Measurements from ENCODE around the gene CAV3.
"Not testable (repeated sequence)": the region's sequence is repeated elsewhere in the genome, so short reads cannot be mapped to it uniquely, and the experiment has no call there.

The CAV3 gene

DNA sequence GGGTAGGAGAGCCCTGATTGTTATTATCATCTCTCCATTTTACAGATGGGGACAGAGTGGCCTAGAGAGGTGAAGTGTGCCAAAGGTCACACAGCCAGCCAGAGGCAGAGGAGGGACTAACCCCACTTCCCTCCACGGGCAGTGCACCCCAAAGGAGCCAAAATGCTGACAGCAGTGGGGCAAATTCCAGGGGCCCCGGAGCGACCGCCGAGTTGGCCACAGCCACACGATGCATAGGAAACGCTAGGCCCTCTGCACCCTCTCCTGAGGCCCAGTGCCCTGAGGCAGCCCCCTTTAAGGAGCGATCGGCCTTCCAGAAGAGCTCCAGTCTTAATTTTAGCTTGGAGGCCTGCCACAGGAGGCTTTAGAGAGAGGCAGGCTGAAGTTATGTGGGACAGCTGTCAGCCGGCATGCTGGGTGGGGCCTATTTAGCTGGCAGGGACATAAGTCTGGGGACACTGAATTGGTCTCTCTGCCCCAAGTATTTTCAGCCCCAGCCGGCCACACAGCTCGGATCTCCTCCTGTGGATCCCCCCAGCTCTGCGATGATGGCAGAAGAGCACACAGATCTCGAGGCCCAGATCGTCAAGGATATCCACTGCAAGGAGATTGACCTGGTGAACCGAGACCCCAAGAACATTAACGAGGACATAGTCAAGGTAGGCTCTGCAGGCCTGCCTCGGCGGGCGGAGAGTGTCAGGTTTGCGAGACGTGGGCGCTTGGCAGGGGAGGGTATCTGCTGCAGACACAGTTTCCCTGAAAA, at the start of gene CAV3:
TSS of gene CAV3 (plus strand) at position 471 of the 763 bp plus-strand sequence. CDS start at position 546, 75 bp downstream.
- no peak for DNase-seq

DNA sequence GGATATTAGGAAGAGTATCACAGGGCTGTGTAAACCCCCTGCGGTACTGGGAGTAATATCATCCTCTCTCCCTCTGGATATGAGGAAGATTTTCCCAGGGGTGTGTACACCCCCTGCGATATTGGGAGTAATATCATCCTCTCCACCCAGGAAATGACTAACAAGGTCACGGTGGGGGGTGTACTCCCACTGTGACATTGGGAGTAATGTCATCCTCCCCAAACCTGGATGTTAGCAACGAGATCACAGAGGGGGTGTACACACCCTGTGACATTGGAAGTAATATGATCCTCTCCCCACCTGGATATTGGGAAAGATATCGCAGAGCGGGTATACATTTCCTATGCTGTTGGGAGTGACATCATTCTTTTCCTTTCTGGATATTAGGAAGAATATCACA, 48.6 kb upstream of the CAV3 start:
- DNase-seq, result not testable (repeated sequence)

DNA sequence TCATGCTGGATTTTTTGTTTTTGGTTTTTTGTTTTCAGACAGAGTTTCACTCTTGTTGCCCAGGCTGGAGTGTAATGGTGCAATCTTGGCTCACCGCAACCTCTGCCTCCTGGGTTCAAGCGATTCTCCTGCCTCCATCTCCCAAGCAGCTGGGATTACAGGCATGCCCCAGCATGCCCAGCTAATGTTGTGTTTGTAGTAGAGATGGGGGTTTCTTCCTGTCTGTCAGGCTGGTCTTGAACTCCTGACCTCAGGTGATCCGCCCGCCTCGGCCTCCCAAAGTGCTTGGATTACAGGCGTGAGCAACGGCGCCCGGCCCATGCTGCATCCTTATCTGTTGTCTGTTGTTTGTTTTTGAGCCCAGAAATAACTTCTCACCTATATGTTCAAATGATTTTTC, 42.3 kb upstream of the CAV3 start:
- not testable (repeated sequence) for DNase-seq

DNA sequence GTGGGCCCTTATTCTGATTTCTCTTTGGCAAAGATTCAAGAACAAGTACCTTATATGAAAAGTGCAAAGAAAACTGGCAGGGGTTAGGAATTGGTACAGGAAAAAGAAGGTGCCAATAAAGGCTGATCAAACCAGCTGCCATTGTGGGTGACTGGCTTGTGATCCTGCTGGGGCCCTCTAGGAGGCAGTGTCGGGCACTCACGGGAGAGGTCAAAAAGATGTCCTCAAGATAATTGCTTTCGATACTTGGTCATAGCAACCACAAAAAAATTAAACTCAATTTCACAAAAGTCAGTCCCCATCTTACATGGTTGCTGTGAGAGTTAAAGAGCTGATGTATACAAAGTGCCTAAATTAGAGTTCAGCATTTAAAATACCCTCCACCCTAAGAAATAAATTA, 31.0 kb upstream of the CAV3 start:
- DNase-seq, result no peak

DNA sequence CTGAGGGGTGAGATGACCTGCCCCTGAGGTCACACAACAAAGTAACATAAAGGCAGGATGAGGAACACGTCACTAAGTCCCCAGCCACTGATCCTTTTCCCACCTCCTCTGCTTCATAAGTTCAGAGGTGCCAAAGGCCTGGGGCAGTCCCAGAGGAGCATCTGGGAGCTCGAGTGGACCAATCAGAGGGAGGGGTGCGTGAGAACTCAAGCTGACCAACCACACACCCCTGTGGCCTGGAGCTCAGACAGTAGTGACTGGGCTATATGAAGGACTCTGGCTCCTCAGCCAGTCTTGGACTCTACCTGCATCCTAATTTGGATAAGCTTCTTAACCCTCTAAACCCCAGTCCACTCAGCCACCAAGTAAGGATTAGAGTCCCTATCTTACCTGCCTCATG, 28.0 kb upstream of the CAV3 start:
- DNase-seq, result no peak

DNA sequence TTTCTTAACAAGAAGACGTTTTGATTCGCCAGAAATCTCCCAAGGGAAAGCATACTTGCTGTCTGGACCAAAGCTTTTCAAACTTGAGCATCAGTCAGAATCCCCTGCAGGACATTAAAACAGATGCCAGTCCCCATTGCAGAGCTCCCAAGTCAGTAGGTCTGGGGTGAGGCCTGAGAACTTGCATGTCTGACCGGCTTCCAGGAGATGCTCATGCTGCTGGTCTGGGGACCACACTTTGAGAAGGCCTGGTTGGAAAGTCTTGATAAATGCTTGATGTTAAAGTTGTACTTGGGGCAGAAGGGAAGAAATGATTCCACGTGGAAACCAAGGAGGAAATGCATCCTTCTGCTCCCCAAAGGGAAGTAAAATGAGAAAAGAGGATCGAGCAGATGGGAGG, 24.3 kb upstream of the CAV3 start:
- DNase-seq, result no peak

DNA sequence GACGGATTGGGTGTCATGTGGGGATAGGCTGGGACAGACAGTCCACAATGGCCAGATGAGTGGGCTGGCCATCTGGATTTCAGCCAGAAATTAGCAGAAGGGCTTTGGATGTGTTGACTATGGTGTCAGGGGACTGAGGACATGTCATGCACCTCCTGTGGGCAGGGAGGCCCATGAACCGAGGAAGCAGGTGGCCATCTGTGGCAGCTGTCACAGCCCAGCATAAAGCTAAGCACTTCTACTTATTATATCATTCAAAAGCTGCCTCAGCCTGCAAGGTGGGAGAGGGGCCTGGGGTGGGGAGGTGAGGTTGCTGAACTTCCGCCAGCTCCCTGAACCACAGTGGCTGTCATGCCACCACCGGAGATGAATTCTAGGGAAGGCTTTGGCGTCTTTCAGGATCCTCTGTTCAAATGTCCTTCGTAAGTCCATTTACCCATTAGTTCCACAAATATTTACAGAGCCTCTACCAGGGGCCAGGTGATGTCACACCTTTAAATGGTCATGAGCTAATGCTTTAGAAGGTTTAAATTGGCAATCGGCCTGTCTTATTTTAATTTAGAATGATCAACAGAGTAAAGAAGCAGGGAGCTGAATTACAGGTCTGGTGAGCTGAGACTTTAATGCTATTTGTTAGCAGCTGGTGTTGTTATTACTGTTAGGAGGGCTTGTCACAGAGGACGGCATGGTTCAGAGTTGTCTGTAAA, 23.6 kb upstream of the CAV3 start:
- DNase-seq, result no peak

DNA sequence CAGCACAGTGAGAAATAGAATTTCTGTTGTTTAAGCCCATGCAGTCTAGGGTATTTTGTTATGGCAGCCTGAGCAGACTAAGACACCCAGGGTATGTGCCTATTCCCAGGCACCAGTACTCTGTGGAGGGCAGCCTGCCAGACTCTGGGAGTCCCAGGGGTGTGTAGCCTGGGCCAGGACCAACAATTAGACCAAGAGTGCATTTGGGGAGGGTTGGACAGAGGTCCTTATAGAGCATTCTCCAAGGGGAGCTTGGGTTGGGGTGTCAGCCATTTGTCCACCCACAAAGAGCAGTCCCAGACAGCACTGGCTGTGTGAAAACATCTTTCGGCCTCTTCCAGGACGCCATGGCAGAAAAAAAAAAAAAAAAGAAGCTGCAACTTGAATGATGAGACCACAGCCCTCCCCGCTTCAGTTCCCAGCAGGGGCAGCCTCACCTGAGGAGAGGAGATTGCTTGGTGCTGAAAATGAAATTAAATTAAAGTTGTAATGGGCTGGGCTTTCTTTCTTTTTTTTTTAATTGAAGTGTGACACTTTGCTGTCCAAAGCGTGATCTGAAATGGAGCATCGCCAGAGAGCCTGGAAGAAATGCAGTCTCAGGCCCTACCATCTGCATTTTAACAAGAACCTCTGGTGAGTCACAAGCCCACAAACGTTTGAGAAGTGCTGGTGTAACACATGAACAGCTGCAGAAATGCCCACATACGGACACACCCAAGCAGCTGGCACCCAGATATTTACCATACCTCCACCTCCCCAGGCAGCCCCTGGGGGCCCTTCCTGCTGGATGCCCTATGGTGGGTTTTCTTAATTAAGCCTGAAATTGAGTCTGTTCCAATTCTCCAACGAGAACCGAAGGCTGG, 21.3 kb upstream of the CAV3 start:
- no peak for DNase-seq

DNA sequence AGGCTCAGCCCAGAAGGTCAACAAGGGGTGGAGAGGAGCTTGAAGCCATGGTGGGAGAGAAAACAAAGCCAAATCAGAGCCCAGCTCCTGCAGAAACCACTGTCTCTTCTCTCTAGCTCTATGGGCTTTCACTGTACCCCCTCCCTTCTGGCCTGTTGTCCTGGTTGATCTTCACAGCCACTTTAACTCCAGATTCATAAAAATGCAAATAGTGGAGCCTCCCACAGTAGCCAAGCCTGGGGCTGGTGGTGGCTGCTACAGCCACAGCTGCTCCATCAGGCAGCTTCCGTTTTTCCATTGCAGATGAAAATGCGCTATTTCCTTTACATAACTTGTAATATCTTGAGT, 20.7 kb upstream of the CAV3 start:
- DNase-seq, result no peak

DNA sequence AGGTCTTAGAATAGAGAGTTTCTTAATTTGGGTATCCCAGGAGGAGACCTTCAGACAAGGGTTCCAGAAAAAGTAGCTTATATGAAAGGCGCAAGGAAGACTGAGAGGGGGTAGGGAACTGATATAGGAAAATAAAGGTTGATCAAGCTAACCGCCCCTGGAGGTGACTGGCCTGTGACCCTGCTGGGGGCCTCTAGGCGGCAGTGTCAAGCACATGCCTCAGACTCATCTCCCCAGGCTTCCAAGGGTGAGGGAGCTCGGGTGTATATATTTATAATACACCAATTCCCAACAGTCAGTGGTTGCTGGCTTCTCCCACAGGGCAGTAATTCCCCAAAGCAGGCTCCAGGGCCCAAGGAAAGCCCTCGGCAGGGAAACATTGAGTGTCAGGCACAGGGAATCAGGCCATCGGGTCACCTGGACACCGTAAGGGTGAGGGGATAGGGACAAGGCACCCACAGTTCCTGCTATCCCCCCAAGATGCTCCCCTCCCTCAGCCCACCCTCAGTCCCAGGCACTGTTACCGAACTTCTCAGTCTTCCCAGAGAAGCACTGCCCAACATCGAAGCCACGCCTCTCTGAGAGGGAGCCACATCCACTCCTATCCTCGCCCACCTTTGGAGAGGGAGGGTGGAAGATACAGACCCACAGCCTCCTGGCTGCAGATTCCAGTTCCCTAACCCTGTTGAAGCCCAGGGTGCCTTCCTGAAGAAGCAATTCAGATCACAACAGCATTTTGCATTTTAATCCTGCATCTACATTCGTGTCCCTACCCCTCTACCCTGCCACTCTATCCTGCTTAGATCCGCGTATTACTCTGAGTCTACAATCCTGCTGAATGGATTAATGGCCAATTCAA, 19.5 kb upstream of the CAV3 start:
- DNase-seq, result no peak

DNA sequence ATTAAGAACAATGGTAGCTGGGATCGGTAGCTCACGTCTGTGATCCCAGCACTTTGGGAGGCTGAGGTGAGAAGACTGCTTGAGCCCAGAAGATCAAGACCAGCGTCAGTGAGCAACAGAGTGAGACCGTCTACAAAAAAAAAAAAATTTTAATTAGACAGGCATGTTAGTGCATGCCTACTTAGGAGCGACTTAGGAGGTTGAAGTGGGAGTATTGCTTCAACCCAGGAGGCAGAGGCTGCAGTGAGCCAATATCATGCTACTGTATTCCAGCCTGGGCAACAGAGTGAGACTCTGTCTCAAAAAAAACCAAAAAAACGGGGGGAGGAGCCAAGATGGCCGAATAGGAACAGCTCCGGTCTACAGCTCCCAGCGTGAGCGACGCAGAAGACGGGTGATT, 17.8 kb upstream of the CAV3 start:
- DNase-seq, result not testable (repeated sequence)

DNA sequence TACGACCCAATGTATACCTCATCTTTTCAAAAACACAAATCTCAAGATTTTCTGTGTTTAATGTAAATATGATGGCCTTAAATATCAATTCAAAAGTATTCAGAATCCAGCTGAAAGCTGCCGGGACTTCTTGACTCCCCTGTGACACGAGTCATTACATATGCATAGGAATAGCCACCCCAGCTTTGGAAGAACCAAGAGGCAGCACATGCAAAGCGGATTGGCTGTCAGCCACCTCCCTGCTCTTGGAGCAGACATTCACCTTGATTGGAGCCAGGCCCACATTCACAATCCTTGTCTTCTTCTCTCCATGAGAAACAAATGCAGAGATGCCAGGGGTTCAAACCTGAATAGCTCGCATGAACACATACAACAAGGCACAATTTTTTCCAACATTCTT, 10.8 kb upstream of the CAV3 start:
- DNase-seq, result no peak

DNA sequence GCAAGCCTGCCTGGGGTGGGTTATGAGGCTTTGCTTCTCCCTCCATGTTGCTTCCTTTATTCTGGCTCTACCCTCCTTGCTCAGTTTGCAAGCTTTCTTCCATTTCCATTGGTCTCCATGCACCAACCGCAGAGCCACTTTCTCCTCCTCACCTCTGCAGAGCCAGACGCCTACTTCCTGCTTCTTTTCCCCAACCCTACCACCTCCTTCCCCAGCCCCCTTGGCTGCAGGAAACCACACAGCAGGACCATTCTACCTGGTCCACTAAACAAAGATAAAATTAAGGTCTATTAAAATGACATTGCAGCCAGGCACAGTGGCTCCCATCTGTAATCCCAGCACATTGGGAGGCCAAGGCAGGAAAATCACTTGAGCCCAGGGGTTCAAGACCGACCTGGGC, 10.0 kb upstream of the CAV3 start:
- DNase-seq, result no peak

DNA sequence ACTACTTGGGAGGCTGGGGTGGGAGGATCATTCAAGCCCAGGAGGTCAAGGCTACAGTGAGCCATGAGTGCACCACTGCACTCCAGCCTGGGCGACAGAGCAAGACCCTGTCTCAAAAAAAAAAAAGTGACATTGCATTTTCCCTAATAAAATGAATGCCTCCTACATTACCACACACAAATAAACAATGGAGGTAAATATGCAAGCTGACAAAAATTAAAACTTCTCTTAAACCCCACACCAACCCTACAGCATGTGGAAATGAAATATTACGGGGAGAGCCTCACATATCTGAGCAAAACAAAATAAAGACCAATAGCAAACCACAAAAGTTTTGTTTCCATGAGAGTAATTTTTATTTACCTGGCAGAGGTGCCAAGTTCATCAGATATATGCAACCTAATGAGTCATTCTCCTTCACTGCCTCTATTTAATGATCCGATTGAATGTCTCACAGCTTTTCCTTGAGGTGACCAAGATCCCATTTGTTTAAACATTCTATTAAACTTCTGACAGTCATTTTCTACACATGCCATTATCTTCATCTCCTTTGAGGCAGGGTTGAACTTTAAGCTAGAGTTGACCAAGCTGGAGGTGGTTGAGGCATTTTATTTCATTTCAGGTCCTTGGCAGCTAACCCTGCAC, 9.4 kb upstream of the CAV3 start:
- DNase-seq, result no peak

DNA sequence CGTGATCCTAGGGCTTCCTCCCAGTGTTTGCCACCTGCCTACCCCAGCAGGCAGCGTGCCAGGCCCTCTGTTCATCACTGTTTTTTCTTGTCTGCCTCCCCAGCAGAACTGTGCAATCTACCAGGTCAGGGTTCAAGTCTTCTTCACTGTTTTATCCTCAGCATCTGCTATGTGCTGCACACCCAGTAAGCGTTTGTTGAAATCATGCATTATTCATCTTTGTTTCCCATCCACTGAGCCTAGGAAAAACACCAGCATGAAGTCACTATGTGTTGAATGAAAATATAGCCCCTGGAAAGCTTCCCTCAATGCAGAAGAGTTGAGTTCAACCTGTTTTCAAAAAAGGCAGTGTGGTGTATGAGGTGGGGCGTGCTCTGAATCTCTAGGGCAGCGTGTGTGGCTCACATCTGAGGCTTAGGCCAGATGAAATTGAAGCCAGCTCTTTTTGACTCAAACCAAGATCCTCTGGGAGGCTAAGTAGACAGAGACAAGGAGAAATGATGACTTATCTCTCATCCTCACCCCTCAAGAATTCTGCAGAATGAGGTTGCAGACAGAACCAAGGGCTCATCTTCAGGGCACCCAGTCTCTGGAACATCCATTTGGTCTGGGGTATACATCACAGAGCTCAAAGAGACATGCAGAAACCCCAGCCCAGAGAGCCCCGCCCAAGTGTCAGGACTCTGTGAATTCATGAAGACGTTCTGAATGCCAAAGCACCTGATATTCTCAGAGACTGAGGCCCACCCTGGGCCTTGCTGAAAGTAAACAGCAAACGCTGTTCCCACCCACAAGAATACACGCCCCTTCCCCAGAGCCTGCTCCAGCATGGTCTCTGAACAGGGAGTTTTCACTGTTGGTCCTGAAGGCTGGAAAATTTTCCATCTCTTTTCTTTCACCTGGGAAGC, 5.7 kb upstream of the CAV3 start:
- DNase-seq, result no peak

DNA sequence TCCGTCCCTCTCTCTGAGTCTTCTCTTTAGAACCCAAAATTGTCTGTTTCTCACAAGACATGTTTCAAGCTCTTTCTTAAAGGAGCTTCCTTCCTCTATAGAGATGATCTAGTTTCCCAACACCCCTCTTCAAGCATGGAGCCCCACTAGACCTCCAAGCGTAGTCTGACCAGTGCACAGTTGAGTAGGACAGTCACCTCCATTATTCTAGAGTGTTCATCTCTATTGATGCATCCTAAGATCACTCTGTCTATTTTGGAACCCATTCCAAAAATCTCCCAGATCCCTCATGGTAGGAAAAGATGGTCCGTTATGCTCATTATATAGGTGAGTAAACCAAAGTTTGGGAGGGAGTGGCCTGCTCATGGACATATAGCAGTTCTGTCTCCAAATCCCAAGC, 4.1 kb upstream of the CAV3 start:
- no peak for DNase-seq

DNA sequence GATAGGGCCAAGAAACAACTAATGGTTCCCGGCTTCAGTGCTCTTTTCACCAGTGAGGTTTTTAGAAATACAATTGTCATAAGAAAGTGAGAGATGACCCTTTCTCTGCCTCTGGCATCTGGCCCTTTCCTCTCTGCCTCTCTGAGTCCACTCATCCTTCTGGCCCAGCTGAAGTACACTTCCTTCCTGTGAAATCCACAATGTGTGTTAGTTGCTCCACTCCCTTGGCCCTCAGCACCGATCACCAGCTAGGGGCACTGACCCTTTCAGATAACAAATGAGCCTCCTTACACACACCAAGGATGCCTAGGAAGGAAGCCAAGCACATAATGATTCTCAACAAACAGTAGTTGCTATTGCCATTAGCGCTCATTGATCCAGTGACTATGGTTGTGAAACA, 2.9 kb upstream of the CAV3 start:
- DNase-seq, result no peak

DNA sequence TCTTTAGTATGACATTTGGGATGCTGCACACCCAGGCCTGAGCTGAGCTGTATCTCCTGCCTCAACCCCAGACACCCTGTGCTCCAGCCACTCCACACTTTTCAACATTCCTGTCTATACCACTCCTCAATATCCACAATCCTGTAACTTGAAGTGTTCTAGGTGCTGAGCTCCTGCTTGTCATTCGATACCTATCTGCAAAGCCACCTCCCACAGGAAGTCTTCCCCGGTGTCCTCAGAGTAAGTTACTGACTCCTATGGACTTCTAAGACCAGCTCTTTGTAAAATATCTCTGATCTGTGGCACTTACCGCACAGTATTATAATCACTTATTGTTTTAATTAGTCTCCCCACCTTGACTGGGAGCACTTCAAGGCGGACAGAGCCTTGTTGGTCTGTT, 1.2 kb upstream of the CAV3 start:
- no peak for DNase-seq

DNA sequence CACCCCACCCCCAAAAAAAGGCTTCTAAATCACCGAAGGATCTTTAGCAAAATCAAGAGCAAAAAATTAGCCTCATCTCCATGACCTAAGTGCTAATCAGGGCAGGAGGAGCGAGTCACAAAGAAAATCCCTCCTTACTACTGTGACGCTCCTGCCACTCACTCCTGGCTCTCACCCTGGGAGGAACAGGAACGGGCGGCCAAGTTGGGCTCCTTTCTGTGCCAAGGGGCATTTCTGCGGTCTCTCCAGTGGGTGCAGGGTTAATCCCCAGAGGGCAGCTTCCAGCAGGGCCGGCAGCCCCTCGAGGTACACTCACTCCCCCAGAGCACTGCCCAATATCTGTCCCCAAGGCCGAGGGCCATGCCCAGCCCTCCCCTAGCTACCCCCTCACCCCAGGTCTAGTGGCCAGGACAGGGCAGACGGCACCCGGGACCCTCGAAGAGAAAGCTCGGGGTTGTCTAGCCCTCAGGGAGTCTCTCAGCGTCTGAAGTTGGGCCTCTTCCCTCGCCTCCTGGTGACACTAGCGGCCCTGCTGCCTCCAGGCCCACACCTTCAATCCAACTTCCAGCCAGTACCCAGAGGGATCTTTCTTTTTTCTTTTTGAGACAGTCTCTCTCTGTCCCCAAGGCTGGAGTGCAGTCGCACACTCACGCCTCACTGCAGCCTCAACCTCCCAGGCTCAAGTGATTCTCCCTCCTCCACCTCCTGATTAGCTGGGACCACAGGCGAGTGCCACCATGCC, 706 bp downstream of the CAV3 start:
- no peak for DNase-seq

DNA sequence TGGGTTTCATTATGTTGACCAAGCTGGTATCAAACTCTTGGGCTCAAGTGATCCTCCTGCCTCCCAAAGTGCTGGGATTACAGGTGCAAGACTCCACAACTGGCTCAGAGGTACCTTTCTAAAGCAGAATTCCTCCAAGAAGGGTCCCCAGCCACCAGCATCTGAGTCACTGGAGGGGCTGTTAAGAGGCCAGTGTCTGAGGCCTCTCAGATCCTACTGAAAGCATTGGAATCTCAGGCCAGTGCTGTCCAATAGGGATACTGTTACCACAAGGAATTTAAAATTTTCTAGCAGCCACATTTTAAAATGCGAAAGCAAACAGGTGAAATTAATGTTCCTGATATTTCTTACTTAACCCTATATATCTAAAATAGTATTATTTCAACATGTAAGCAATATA, 1.3 kb downstream of the CAV3 start:
- no peak for DNase-seq

Measured in CD4-positive, alpha-beta T cell treated with Interleukin-15 for 1 hour (primary cell).